T-helper 2 cell treated with Interferon-gamma antibody and Interleukin-4, amounts not matched to agents 5 μg/mL and 100 μg/mL, for 36 hours (primary cell): Measurements from ENCODE around the gene ETFB.

Experiments
- DNase-seq: peaks from one replicate; pipeline ENCODE4 v3.0.0; 2021; ENCODE audit warnings: low spot score
- H3K27ac Mint-ChIP-seq: one replicate; pipeline ENCODE4 v1.8.0; 2021; ENCODE audit warnings: mild to moderate bottlenecking, mixed read lengths
- H3K27me3 Mint-ChIP-seq: one replicate; pipeline ENCODE4 v1.8.0; 2021; ENCODE audit warnings: low read depth, mixed read lengths
- H3K36me3 Mint-ChIP-seq: one replicate; pipeline ENCODE4 v1.8.0; 2021; ENCODE audit warnings: low read depth, mixed read lengths
- H3K4me1 Mint-ChIP-seq: one replicate; pipeline ENCODE4 v1.8.0; 2021; ENCODE audit warnings: low read depth, mixed read lengths
- H3K4me3 Mint-ChIP-seq: one replicate; pipeline ENCODE4 v1.8.0; 2022; ENCODE audit warnings: mild to moderate bottlenecking, moderate library complexity, mixed read lengths
- H3K9me3 Mint-ChIP-seq: one replicate; pipeline ENCODE4 v1.8.0; 2021; ENCODE audit warnings: mixed read lengths

ETFB gene

GRCh38 chr19:51337141-51337860, 28.9 kb downstream of the ETFB start:
- no peak for DNase-seq
- H3K27me3 Mint-ChIP-seq, result no peaks in the 10 kb centered on the region
- peaks cover 2% of the 10 kb centered on the region for H3K36me3 Mint-ChIP-seq
- H3K9me3 Mint-ChIP-seq, result no peaks in the 10 kb centered on the region
- no peak overlapping the region for H3K4me3 Mint-ChIP-seq
- H3K4me1 Mint-ChIP-seq, result peaks cover 15% of the 10 kb centered on the region
- no peak overlapping the region for H3K27ac Mint-ChIP-seq

DNA sequence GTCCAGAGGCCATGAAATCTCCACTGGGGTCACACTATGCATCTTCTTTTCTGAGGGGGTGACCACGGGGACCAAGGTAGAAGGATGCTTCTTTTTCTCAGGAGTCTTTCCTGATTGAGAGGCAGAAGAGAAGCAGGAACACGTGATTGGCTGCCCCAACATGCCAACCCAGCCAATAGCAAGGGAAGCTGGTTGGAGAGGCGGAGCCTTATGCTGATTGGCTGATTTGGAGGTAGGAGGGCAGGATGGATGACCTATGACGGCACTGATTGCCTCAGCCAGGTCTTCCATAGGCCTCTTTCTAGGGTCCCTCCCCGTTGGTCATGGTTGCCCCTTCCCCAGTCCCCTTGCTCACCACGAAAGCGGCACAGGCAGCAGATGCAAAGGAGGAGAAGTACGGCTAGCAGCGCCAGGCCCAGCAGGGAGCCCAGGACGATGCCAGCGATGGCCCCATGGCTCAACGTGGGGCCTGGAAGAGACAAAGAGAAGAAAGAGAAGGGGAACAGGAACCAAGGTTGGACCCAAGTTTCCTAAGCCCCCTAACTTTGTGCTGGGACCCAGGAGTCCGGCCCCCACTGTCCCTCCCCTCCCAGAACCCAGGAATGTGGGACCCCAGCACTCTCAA, 32.2 kb downstream of the ETFB start:
- Mint-ChIP-seq H3K27me3 (no peaks in the 10 kb centered on the region), H3K27ac (no peak overlapping the region), H3K9me3 (no peaks in the 10 kb centered on the region), H3K36me3 (peaks cover 9% of the 10 kb centered on the region), H3K4me3 (no peak overlapping the region), H3K4me1 (peaks cover 4% of the 10 kb centered on the region)
- no peak for DNase-seq

- Mint-ChIP-seq H3K27ac (no peak overlapping the region), H3K4me3 (no peak overlapping the region), H3K36me3 (peaks cover 9% of the 10 kb centered on the region), H3K4me1 (peaks cover 5% of the 10 kb centered on the region), H3K9me3 (no peaks in the 10 kb centered on the region), H3K27me3 (peaks cover 7% of the 10 kb centered on the region)
- no peak for DNase-seq
These were observed 34.5 kb downstream of the ETFB start for GRCh38 chr19:51331716-51332115.

GRCh38 chr19:51331193-51331592, 35.0 kb downstream of the ETFB start:
- H3K9me3 Mint-ChIP-seq, result no peaks in the 10 kb centered on the region
- H3K27ac Mint-ChIP-seq, result no peak overlapping the region
- DNase-seq, result no peak
- no peak overlapping the region for H3K4me3 Mint-ChIP-seq
- H3K27me3 Mint-ChIP-seq, result peaks cover 12% of the 10 kb centered on the region
- H3K36me3 Mint-ChIP-seq, result peaks cover 7% of the 10 kb centered on the region
- H3K4me1 Mint-ChIP-seq, result peaks cover 5% of the 10 kb centered on the region

- H3K4me3 Mint-ChIP-seq, result no peak overlapping the region
- no peak for DNase-seq
- peaks cover 7% of the 10 kb centered on the region for H3K36me3 Mint-ChIP-seq
- H3K9me3 Mint-ChIP-seq, result no peaks in the 10 kb centered on the region
- peaks cover 8% of the 10 kb centered on the region for H3K4me1 Mint-ChIP-seq
- H3K27me3 Mint-ChIP-seq, result peaks cover 20% of the 10 kb centered on the region
- no peak overlapping the region for H3K27ac Mint-ChIP-seq
These were observed 35.8 kb downstream of the ETFB start for GRCh38 chr19:51330366-51330765.

GRCh38 chr19:51329411-51329810, 36.8 kb downstream of the ETFB start:
- peaks cover 22% of the 10 kb centered on the region for H3K27me3 Mint-ChIP-seq
- H3K27ac Mint-ChIP-seq, result peak overlapping the region; percentile 1

DNA sequence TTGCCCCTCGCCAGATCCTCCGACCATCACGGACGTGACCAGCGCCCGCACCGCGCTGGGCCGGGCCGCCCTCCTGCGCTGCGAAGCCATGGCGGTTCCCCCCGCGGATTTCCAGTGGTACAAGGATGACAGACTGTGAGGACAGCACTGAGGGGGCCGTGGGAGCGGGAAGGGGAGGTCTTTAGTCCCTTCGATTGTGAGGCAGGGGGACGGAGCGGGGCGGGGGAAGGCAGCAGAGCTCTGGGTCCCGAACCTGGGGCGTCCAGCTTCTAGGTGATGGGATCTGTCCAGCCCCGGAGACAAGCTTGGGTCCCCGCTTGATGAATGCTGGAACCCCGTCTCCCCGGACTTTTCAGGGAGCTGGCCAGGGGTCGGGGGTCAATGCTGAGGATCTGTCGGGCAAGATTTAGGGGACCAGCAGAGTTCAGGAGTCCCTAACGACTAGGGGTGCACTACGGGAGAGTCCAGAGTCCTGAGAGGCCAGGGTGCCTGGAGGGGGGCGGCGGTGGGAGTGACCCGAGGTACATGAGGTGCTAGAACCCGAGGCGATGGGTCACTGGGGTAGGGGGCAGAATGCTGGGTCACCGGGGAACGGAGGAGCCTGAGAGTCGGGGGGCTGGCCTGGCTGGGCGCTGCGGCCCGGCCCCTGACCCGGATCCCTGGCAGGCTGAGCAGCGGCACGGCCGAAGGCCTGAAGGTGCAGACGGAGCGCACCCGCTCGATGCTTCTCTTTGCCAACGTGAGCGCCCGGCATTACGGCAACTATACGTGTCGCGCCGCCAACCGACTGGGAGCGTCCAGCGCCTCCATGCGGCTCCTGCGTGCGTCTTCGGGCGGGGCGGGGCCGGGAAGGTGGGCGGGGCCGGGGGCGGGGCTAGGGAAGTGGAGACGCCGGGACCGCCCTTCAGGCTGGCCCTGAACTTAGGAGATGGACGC, 38.9 kb downstream of the ETFB start:
- H3K4me1 Mint-ChIP-seq, result peaks cover 8% of the 10 kb centered on the region
- H3K9me3 Mint-ChIP-seq, result no peaks in the 10 kb centered on the region
- H3K27ac Mint-ChIP-seq, result no peak overlapping the region
- H3K4me3 Mint-ChIP-seq, result peak overlapping the region; percentile 83
- DNase-seq, result peak; percentile 68
- H3K27me3 Mint-ChIP-seq, result peaks cover 38% of the 10 kb centered on the region
- H3K36me3 Mint-ChIP-seq, result peaks cover 7% of the 10 kb centered on the region

More at GRCh38 chr19:51329411-51329810, 36.8 kb downstream of the ETFB start:
- H3K36me3 Mint-ChIP-seq, result peaks cover 7% of the 10 kb centered on the region
- H3K4me1 Mint-ChIP-seq, result peaks cover 8% of the 10 kb centered on the region
- no peaks in the 10 kb centered on the region for H3K9me3 Mint-ChIP-seq
- DNase-seq, result no peak
- H3K4me3 Mint-ChIP-seq, result no peak overlapping the region

- Mint-ChIP-seq H3K4me1 (peaks cover 8% of the 10 kb centered on the region), H3K9me3 (no peaks in the 10 kb centered on the region), H3K4me3 (peak overlapping the region; percentile 17), H3K36me3 (peaks cover 2% of the 10 kb centered on the region), H3K27ac (no peak overlapping the region), H3K27me3 (peaks cover 38% of the 10 kb centered on the region)
- no peak for DNase-seq
These were observed 39.7 kb downstream of the ETFB start for GRCh38 chr19:51326216-51327065.

DNA sequence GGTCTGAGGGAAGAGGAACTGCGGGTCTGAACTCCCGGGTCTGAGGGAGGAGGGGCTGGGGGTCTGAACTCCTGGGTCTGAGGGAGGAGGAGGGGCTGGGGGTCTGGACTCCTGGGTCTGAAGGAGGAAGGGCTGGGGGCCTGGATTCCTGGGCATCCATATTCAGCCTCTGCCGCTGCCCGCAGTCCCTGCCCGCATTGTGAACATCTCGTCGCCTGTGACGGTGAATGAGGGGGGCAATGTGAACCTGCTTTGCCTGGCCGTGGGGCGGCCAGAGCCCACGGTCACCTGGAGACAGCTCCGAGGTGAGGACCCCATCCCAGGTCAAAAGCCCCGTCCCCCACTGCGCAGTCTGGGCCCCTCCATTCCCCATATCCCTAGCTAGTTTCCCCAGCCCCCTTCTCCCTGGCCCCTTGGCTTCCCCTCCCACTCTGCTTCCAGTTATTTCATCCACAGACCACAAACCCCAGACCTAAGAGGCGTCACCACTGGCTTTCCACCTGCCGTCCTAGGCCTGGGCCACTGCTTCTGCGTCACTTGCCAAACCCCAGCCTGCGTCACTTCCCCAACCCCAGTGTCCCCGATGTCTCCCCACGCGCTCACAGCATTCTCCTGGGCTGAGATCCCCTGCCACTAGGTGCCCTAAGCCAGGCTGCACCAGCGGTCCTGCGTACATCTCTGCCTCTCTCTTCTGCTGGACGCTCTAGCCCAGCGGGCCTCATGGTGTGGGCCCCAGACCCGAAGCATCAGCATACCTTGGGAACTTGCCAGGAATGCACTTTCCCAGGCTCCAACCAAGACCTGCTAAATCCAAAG, 40.8 kb downstream of the ETFB start:
- Mint-ChIP-seq H3K4me3 (no peak overlapping the region), H3K27me3 (peaks cover 38% of the 10 kb centered on the region)

GRCh38 chr19:51324167-51324481, 42.1 kb downstream of the ETFB start:
- Mint-ChIP-seq H3K4me1 (peaks cover 8% of the 10 kb centered on the region), H3K36me3 (no peaks in the 10 kb centered on the region), H3K27ac (no peak overlapping the region), H3K9me3 (no peaks in the 10 kb centered on the region), H3K4me3 (no peak overlapping the region), H3K27me3 (peaks cover 38% of the 10 kb centered on the region)
- DNase-seq, result no peak

More for the DNA sequence above, 40.8 kb downstream of the ETFB start:
- peak; percentile 37 for DNase-seq
- H3K36me3 Mint-ChIP-seq, result peaks cover 2% of the 10 kb centered on the region
- no peaks in the 10 kb centered on the region for H3K9me3 Mint-ChIP-seq
- H3K27ac Mint-ChIP-seq, result no peak overlapping the region
- peaks cover 8% of the 10 kb centered on the region for H3K4me1 Mint-ChIP-seq

- no peak for DNase-seq
- no peak overlapping the region for H3K4me3 Mint-ChIP-seq
- H3K36me3 Mint-ChIP-seq, result no peaks in the 10 kb centered on the region
- peaks cover 38% of the 10 kb centered on the region for H3K27me3 Mint-ChIP-seq
- H3K4me1 Mint-ChIP-seq, result peaks cover 8% of the 10 kb centered on the region
- no peaks in the 10 kb centered on the region for H3K9me3 Mint-ChIP-seq
- H3K27ac Mint-ChIP-seq, result no peak overlapping the region
These were observed 42.6 kb downstream of the ETFB start for GRCh38 chr19:51323481-51324166.

GRCh38 chr19:51321799-51322198, 44.4 kb downstream of the ETFB start:
- Mint-ChIP-seq H3K27me3 (peaks cover 31% of the 10 kb centered on the region), H3K4me3 (no peak overlapping the region), H3K27ac (no peak overlapping the region), H3K4me1 (peaks cover 3% of the 10 kb centered on the region), H3K36me3 (no peaks in the 10 kb centered on the region), H3K9me3 (no peaks in the 10 kb centered on the region)
- DNase-seq, result no peak
